GM18505 (cell line): ENCODE results near the gene GNAL.

Experiments used
- ATAC-seq: cut with Tn5 transposase; IDR thresholded peaks from one replicate; pipeline ENCODE4 v1.9.1; 2021; ENCODE audit not compliant: unreplicated experiment
- POLR2A ChIP-seq: IDR thresholded peaks from 4 replicates; pipeline ENCODE4 v1.6.1; 2011; ENCODE audit warnings: borderline replicate concordance; ENCODE audit not compliant: insufficient read depth, insufficient read length; ENCODE audit errors: extremely low read depth

Gene GNAL

GRCh38 chr18:11750171-11750570 is 61.1 kb downstream of the GNAL start:
- no peak for ATAC-seq
- no peak for TF ChIP-seq POLR2A

GRCh38 chr18:11750581-11751310 is 61.7 kb downstream of the GNAL start:
- TF ChIP-seq POLR2A, result no peak
- ATAC-seq, result no peak

- no peak for TF ChIP-seq POLR2A
- ATAC-seq, result no peak
These were observed 62.5 kb downstream of the GNAL start for GRCh38 chr18:11751341-11752115.

GRCh38 chr18:11752116-11752911 is 63.2 kb downstream of the GNAL start:
- no peak for ATAC-seq
- no peak for TF ChIP-seq POLR2A

GRCh38 chr18:11754979-11755378 is 65.9 kb downstream of the GNAL start:
- ATAC-seq, result no peak
- TF ChIP-seq POLR2A, result no peak

GRCh38 chr18:11757084-11757590 is 68.1 kb downstream of the GNAL start:
- TF ChIP-seq POLR2A, result no peak
- no peak for ATAC-seq

GRCh38 chr18:11759456-11759855 is 70.4 kb downstream of the GNAL start:
- no peak for TF ChIP-seq POLR2A
- ATAC-seq, result no peak

- ATAC-seq, result no peak
- TF ChIP-seq POLR2A, result no peak
These were observed 71.6 kb downstream of the GNAL start for GRCh38 chr18:11760498-11761167.

- no peak for ATAC-seq
- TF ChIP-seq POLR2A, result no peak
These were observed 72.5 kb downstream of the GNAL start for GRCh38 chr18:11761553-11761952.

GRCh38 chr18:11762429-11762828 is 73.4 kb downstream of the GNAL start:
- TF ChIP-seq POLR2A, result no peak
- ATAC-seq, result no peak

- TF ChIP-seq POLR2A, result no peak
These were observed 78.3 kb downstream of the GNAL start for GRCh38 chr18:11767329-11767728.

GRCh38 chr18:11767935-11768334 is 78.9 kb downstream of the GNAL start:
- no peak for ATAC-seq
- TF ChIP-seq POLR2A, result no peak

More at GRCh38 chr18:11767329-11767728, 78.3 kb downstream of the GNAL start:
- ATAC-seq, result no peak
